ENCODE results near the gene RAB34.
"Not testable (repeated sequence)": the region's sequence is repeated elsewhere in the genome, so short reads cannot be mapped to it uniquely, and the experiment has no call there.

RAB34 gene

GRCh38 chr17:28726627-28727491 lies 9.2 kb upstream of the RAB34 start:
- DNase-seq: peak; percentile 96

GRCh38 chr17:28726226-28726626 lies 8.6 kb upstream of the RAB34 start, which contains the start of gene TLCD1:
TLCD1 (minus strand) TSS chr17:28726233; CDS start chr17:28726097, 136 bp downstream.
- peak; percentile 88 for DNase-seq

GRCh38 chr17:28725660-28726225 lies 8.1 kb upstream of the RAB34 start:
- peak; percentile 68 for DNase-seq

- no peak for DNase-seq
Measured at GRCh38 chr17:28725166-28725659, 7.5 kb upstream of the RAB34 start.

GRCh38 chr17:28724500-28725165 lies 7.0 kb upstream of the RAB34 start:
- DNase-seq: no peak

- DNase-seq: not testable (repeated sequence)
Measured at GRCh38 chr17:28723836-28724499, 6.3 kb upstream of the RAB34 start.

- no peak for DNase-seq
Measured at GRCh38 chr17:28723159-28723835, 5.6 kb upstream of the RAB34 start.

- no peak for DNase-seq
Measured at GRCh38 chr17:28722417-28723158, 4.9 kb upstream of the RAB34 start.

GRCh38 chr17:28720997-28721329 lies 3.3 kb upstream of the RAB34 start:
- not testable (repeated sequence) for DNase-seq

- DNase-seq: no peak
Measured at GRCh38 chr17:28720247-28720996, 2.8 kb upstream of the RAB34 start.

GRCh38 chr17:28719021-28719433 lies 1.4 kb upstream of the RAB34 start:
- DNase-seq: no peak

GRCh38 chr17:28718333-28719020 lies 809 bp upstream of the RAB34 start:
- DNase-seq: no peak

GRCh38 chr17:28716740-28717577 lies 709 bp downstream of the RAB34 start:
- DNase-seq: peak; percentile 86

- DNase-seq: no peak
Measured at GRCh38 chr17:28715217-28715616, 2.5 kb downstream of the RAB34 start.

- no peak for DNase-seq
Measured at GRCh38 chr17:28714281-28714680, 3.4 kb downstream of the RAB34 start.

GRCh38 chr17:28712705-28713415 lies 4.8 kb downstream of the RAB34 start:
- peak; percentile 25 for DNase-seq

- DNase-seq: peak; percentile 60
Measured at GRCh38 chr17:28712032-28712704, 5.5 kb downstream of the RAB34 start.

- peak; percentile 87 for DNase-seq
Measured at GRCh38 chr17:28711723-28712031, 6.0 kb downstream of the RAB34 start, which contains the start of gene PROCA1. PROCA1 (minus strand) TSS chr17:28711888; CDS start chr17:28711660, 228 bp downstream.
